Measurements from ENCODE around the gene MALRD1. TPM values are rescaled to one million over a fixed set of nuclear protein-coding genes. Genes with fewer than 3 reads are reported as not detected.

Gene MALRD1
- total and polyA plus RNA-seq, 7 donors = 0.34 to 4.7 (median 2.1) TPM; not detected in 2

DNA sequence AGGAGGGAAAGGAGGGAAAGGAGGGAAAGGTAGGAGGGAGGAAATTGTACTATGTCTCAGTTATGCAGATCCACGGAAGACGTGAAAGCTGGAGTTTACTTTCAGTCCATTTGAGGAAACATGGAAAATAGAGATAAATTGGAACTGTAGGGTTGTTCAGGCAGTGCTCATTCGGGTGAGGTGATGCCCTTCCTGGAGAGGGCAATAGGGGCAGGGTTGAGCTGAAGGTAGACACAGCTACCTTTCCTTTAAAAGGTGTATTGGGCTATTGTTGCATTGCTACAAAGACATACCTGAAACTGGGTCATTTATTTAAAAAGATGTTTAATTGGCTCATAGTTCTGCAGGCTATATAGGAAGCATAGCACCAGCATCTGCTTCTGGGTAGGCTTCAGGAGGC lies 650.7 kb downstream of the MALRD1 start:
- intact Hi-C loops (cut with DNase I) = no loop called here
- Histone ChIP-seq H3K4me3 (no peak overlapping the region), H3K4me1 (no peaks in the 10 kb centered on the region), H3K9me3 (no peaks in the 10 kb centered on the region), H3K27ac (no peak overlapping the region), H3K27me3 (no peaks in the 10 kb centered on the region), H3K36me3 (no peaks in the 10 kb centered on the region)
- TF ChIP-seq POLR2AphosphoS5 (IDR thresholded peaks at IDR 0.05) (no peak), EP300 (IDR thresholded peaks at IDR 0.05) (no peak), POLR2A (IDR thresholded peaks at IDR 0.05) (no peak)
- TF ChIP-seq, protein P1, sequence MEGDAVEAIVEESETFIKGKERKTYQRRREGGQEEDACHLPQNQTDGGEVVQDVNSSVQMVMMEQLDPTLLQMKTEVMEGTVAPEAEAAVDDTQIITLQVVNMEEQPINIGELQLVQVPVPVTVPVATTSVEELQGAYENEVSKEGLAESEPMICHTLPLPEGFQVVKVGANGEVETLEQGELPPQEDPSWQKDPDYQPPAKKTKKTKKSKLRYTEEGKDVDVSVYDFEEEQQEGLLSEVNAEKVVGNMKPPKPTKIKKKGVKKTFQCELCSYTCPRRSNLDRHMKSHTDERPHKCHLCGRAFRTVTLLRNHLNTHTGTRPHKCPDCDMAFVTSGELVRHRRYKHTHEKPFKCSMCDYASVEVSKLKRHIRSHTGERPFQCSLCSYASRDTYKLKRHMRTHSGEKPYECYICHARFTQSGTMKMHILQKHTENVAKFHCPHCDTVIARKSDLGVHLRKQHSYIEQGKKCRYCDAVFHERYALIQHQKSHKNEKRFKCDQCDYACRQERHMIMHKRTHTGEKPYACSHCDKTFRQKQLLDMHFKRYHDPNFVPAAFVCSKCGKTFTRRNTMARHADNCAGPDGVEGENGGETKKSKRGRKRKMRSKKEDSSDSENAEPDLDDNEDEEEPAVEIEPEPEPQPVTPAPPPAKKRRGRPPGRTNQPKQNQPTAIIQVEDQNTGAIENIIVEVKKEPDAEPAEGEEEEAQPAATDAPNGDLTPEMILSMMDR (IDR thresholded peaks at IDR 0.05) = no peak
- no peak for DNase-seq
- 75 to 86% methylated on average over 3 of the region's 3 CpGs for WGBS, 2 donors

DNA sequence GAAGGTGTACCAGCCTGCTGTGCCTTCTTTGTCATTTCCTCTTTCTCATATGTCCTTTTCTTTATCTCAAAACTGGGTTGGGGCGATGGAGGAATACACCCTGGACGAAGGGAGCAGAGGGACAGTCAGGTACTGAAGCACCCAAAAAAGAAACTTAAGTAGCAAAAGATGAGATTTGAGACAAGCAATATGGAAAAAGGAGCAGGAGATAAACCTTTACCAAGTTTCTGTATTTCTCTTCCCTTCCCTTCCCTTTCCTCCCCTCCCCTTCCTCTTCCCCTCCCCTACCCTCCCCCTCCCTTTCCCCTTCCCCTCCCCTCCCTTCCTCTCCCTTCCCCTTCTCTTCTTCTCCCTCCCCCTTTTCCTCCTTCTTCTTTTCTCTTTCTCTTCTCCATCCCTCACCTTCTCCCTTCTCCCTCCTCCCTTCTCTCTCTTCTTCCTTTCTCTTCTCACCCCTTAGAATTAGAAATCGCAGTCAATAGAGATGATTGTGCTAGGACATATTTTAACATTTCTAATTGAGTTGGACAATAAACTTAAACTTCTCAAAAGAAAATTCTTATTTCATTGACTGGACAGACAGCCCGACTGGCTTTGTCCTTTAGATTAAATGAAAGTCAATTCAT lies 652.9 kb downstream of the MALRD1 start:
- Histone ChIP-seq H3K36me3 (no peaks in the 10 kb centered on the region), H3K27ac (no peak overlapping the region), H3K4me3 (no peak overlapping the region), H3K27me3 (no peaks in the 10 kb centered on the region), H3K9me3 (no peaks in the 10 kb centered on the region), H3K4me1 (no peaks in the 10 kb centered on the region)
- 81 to 90% methylated on average over 4 of the region's 4 CpGs for WGBS, 2 donors
- intact Hi-C loops (cut with DNase I) = no loop called here
- no peak for DNase-seq
- TF ChIP-seq POLR2A (IDR thresholded peaks at IDR 0.05) (no peak), POLR2AphosphoS5 (IDR thresholded peaks at IDR 0.05) (no peak), EP300 (IDR thresholded peaks at IDR 0.05) (no peak)
- TF ChIP-seq, protein P1 (IDR thresholded peaks at IDR 0.05) = no peak

DNA sequence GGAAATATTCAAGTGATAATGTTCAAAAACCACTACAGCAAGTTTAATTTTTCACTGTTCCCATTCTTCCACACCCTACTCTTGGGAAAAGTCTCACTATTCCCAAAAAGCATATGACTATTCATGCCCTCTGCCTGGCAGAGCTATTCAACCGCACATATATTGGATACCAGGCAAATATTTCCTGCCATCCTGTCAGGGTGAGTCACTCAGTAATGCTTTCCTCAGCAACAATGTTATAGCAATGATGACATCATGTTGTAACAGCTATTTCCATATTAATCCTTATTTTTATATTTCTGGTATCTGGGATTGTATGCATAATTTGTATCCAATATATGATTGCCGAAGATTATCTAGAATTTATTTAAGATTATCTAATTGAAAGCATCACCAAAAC lies 653.6 kb downstream of the MALRD1 start:
- no peak for DNase-seq
- Histone ChIP-seq H3K4me3 (no peak overlapping the region), H3K4me1 (no peaks in the 10 kb centered on the region), H3K9me3 (no peaks in the 10 kb centered on the region), H3K27ac (no peak overlapping the region), H3K36me3 (no peaks in the 10 kb centered on the region), H3K27me3 (no peaks in the 10 kb centered on the region)
- intact Hi-C loops (cut with DNase I) = no loop called here
- 91 to 92% methylated on average over 2 of the region's 2 CpGs for WGBS, 2 donors
- TF ChIP-seq, protein P1 (IDR thresholded peaks at IDR 0.05) = no peak
- no peak for TF ChIP-seq EP300 (IDR thresholded peaks at IDR 0.05)
- no peak for TF ChIP-seq POLR2AphosphoS5 (IDR thresholded peaks at IDR 0.05)
- no peak for TF ChIP-seq POLR2A (IDR thresholded peaks at IDR 0.05)

DNA sequence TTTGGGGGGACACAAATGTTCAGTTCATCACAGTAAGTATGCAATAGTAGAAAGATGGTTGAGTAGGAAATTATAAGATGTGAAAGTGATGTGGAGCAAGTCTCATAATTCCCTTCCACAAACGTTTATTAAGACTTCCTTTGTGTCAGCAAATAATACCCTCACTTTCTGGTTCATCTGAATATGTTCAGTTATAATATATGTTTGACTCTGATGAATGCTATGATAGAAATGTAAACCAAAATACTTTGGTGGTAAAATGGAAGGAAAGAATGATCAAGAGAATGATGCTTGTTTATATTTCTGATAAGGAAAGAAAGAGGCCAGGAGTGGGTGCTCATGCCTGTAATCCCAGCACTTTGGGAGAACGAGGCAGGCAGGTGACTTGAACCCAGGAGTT lies 655.9 kb downstream of the MALRD1 start:
- 44 to 63% methylated on average over 2 of the region's 2 CpGs for WGBS, 2 donors
- TF ChIP-seq POLR2AphosphoS5 (IDR thresholded peaks at IDR 0.05) (no peak), POLR2A (IDR thresholded peaks at IDR 0.05) (no peak), EP300 (IDR thresholded peaks at IDR 0.05) (no peak)
- TF ChIP-seq, protein P1 (IDR thresholded peaks at IDR 0.05) = no peak
- Histone ChIP-seq H3K27me3 (no peaks in the 10 kb centered on the region), H3K4me1 (no peaks in the 10 kb centered on the region), H3K4me3 (no peak overlapping the region), H3K36me3 (no peaks in the 10 kb centered on the region), H3K9me3 (no peaks in the 10 kb centered on the region), H3K27ac (no peak overlapping the region)
- no peak for DNase-seq
- intact Hi-C loops (cut with DNase I) = no loop called here

DNA sequence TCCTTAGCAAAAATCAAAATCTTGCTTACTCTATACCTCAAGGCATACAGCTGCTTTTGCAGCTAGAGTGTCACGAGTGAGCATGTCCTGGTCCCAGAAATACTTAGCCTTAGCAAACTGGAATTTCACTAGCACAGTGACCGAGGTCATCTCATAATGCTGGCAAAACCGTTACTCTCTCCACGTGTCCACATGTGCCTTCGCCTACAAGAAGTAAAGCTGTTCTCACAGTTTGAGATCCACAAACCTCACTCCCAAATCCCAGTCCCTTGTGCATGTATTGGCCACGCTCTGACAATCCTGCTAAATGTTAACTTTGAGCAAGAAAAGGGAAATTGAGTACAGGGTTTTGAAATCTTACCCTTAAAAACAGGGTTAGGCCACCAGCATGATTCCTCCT lies 656.6 kb downstream of the MALRD1 start:
- Histone ChIP-seq H3K27me3 (no peaks in the 10 kb centered on the region), H3K27ac (no peak overlapping the region), H3K36me3 (no peaks in the 10 kb centered on the region), H3K4me3 (no peak overlapping the region), H3K9me3 (no peaks in the 10 kb centered on the region), H3K4me1 (no peaks in the 10 kb centered on the region)
- WGBS, 2 donors = 85 to 86% methylated on average over 6 of the region's 6 CpGs
- TF ChIP-seq, protein P1 (IDR thresholded peaks at IDR 0.05) = no peak
- TF ChIP-seq POLR2AphosphoS5 (IDR thresholded peaks at IDR 0.05) = no peak
- TF ChIP-seq POLR2A (IDR thresholded peaks at IDR 0.05) = no peak
- TF ChIP-seq EP300 (IDR thresholded peaks at IDR 0.05) = no peak
- intact Hi-C loops (cut with DNase I) = no loop called here
- no peak for DNase-seq

Data from sigmoid colon (tissue), 7 donors.